ENCODE measurements around the gene CHKA. TPM values are rescaled to one million over a fixed set of nuclear protein-coding genes. Genes with fewer than 3 reads are reported as not detected.
A peak's percentile ranks its signal among the peaks of the same experiment; 100 is the strongest.

Gene CHKA
- total RNA-seq, 1 donor from 2014 or later = 18.2 TPM

DNA sequence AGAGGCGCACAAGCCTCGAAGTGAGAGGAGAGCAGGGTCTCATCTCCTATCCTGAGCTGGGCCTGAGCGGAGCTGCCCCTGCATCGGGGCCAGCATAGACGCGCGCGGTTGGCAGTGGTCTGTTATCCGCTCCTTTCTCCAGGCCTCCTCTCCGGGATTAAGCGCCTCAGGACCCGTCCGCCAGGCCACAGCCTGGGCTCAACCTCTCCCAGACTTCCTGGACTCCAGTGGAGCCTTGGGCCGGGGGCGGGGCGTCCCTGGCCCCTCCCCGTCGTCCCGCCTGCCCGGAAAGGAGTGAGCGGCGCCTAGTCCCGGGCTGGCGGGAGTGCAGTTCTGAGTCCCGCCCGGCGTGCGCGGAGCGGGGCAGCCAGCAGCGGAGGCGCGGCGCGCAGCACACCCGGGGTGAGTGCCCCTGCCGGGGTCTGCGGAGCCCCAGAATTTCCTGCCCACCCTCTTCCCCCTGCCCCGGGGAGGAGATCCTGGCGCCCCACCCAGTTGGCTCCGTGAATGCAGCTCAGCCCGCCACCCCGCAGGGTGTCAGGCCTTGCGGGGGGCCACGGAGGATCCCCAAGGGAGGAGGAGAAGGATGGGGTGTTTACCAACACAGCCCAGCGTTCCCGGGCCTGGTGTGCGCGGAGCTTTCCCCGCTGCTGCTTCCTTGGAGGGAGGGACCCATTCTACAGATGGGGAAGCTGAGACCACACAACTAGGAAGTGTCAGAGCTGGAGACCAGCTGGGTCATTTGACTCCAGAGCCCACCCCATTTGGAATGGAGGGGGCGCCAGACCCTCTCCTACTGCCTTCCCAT, 82.3 kb downstream of the CHKA start, which contains the start of gene TCIRG1:
Gene TCIRG1 (plus strand): TSS at position 308 of the 808 bp plus-strand sequence. CDS start 2,247 bp downstream, outside the sequence.
- intact Hi-C loops (cut with DNase I) = no loop called here
- TF ChIP-seq, protein P1, sequence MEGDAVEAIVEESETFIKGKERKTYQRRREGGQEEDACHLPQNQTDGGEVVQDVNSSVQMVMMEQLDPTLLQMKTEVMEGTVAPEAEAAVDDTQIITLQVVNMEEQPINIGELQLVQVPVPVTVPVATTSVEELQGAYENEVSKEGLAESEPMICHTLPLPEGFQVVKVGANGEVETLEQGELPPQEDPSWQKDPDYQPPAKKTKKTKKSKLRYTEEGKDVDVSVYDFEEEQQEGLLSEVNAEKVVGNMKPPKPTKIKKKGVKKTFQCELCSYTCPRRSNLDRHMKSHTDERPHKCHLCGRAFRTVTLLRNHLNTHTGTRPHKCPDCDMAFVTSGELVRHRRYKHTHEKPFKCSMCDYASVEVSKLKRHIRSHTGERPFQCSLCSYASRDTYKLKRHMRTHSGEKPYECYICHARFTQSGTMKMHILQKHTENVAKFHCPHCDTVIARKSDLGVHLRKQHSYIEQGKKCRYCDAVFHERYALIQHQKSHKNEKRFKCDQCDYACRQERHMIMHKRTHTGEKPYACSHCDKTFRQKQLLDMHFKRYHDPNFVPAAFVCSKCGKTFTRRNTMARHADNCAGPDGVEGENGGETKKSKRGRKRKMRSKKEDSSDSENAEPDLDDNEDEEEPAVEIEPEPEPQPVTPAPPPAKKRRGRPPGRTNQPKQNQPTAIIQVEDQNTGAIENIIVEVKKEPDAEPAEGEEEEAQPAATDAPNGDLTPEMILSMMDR (IDR thresholded peaks at IDR 0.05) = peak in 1 of 3 experiments; percentile 42
- TF ChIP-seq POLR2AphosphoS5 (IDR thresholded peaks at IDR 0.05; ENCODE audit: insufficient read depth in 1 of 2, low read depth in 1 of 2) (peak; percentile 46 to 98), POLR2A (IDR thresholded peaks at IDR 0.05) (peak; percentile 86 to 96)
- Histone ChIP-seq H3K9me3 (no peaks in the 10 kb centered on the region), H3K36me3 (peaks cover 0 to 6% of the 10 kb centered on the region in 2 donors), H3K4me1 (peaks cover 69% of the 10 kb centered on the region), H3K27ac (peak within 1 kb of the TSS; percentile 96), H3K4me3 (peak within 1 kb of the TSS; percentile 84 to 90), H3K27me3 (no peaks in the 10 kb centered on the region)
- no peak for DNase-seq (ENCODE audit: extremely low spot score in 2 of 2)

DNA sequence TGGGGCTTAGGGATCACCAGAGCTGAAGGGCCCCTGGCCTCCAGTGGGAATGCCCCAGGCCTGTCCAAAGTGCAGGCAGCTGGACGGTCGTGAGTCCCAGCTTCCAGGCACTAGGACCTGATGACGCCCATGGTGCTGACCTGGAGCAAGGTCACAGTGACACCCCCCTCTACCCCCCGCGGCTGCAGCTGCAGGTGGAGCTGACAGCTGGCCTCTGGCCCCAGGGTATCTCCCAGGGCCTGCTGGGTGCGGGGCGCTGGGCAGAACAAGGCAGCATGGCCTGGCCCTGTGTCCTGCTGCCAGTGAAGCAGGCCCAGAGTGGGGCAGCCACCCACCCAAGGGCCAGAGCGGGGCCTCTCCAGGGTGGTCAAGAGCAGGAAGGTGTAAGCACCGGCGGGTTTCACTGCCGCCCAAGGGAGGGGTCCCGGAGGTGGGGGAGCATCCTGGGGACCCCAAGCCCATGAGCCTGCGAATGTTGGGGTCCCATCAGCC, 82.9 kb downstream of the CHKA start:
- H3K4me1 ChIP-seq = peaks cover 64% of the 10 kb centered on the region
- TF ChIP-seq, protein P1 (IDR thresholded peaks at IDR 0.05) = no peak
- no peak for DNase-seq (ENCODE audit: extremely low spot score in 2 of 2)
- peak overlapping the region; percentile 84 to 90 for H3K4me3 ChIP-seq
- no peaks in the 10 kb centered on the region for H3K27me3 ChIP-seq
- H3K9me3 ChIP-seq = no peaks in the 10 kb centered on the region
- intact Hi-C loops (cut with DNase I) = no loop called here
- H3K27ac ChIP-seq = peak overlapping the region; percentile 96
- peaks cover 0 to 12% of the 10 kb centered on the region in 2 donors for H3K36me3 ChIP-seq

DNA sequence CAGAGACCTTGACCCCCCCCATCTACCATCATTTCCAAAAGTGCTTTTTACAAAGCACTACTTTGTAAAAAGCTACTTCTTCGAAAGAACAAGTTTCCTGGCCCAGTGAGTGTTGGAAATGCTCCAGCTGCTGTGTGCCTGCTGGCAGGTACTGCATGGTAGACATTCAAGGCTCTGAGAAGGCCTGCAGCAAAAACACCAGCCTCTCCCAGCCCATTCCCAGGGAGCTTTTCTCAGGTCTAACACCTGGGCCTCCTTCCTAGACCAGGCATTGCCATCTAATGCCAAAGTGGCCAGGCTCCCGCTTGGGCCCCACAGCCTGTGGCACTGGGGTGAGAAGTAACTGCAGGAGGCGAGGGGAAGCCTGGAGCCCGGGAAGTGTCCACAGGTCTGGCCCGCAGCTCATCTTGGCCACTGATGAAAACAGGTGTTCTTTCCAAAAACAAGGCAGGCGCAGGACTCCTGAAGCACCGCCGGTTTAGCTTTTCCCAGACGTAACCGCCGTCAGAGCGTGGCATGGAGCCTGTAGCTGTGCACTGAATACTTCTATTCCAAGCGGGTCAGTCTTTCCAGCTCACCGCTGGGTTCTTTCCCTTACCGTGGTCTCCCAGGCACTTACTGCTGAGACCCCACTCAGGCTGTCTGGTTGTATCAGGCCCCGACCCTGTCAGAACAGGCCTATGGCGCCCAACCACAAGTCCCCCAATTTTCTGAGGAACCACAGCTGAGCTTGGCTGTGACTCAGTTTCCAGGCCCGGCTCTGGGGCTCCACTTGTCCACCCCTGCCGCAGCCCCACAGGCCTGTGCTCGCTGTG, 83.6 kb downstream of the CHKA start:
- peak overlapping the region; percentile 96 for H3K27ac ChIP-seq
- intact Hi-C loops (cut with DNase I) = no loop called here
- H3K4me3 ChIP-seq = peak overlapping the region in 1 of 2 donors; percentile 90
- DNase-seq (ENCODE audit: extremely low spot score in 2 of 2) = no peak
- peaks cover 0 to 17% of the 10 kb centered on the region in 2 donors for H3K36me3 ChIP-seq
- no peaks in the 10 kb centered on the region for H3K9me3 ChIP-seq
- H3K27me3 ChIP-seq = no peaks in the 10 kb centered on the region
- peaks cover 57% of the 10 kb centered on the region for H3K4me1 ChIP-seq
- TF ChIP-seq, protein P1 (IDR thresholded peaks at IDR 0.05) = no peak
- TF ChIP-seq POLR2A (IDR thresholded peaks at IDR 0.05) = no peak
- no peak for TF ChIP-seq POLR2AphosphoS5 (IDR thresholded peaks at IDR 0.05; ENCODE audit: insufficient read depth in 1 of 2, low read depth in 1 of 2)

DNA sequence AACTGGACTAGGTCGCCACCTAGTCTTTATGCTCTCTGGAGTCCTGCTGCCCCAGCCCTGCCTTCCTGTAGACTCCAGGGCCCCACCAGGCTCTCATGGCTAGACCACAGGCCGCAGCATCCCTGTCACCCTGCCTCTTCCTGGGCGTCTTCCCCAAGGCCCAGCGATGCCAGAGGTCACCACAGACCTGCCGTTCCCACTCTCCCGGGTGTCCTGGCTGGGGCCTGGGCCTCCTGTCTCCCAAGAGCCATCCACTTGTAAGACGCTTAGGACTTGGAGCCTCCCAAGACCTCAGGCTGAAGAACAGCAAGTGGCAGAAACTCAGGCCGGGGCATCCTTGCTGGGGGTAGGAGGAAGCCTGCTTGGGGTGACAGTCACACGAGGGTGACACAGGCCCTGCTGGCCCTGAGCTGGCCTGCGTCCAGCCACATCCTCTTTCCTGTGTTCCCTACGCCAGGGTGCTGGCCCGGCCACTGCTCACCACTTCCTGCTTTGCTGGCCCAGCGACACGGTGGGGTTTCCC, 84.4 kb downstream of the CHKA start:
- no peak overlapping the region for H3K4me3 ChIP-seq
- intact Hi-C loops (cut with DNase I) = no loop called here
- peaks cover 0 to 17% of the 10 kb centered on the region in 2 donors for H3K36me3 ChIP-seq
- H3K27ac ChIP-seq = peak overlapping the region; percentile 96
- no peaks in the 10 kb centered on the region for H3K27me3 ChIP-seq
- TF ChIP-seq, protein P1 (IDR thresholded peaks at IDR 0.05) = no peak
- TF ChIP-seq POLR2AphosphoS5 (IDR thresholded peaks at IDR 0.05; ENCODE audit: insufficient read depth in 1 of 2, low read depth in 1 of 2) (no peak), POLR2A (IDR thresholded peaks at IDR 0.05) (no peak)
- H3K4me1 ChIP-seq = peaks cover 54% of the 10 kb centered on the region
- no peak for DNase-seq (ENCODE audit: extremely low spot score in 2 of 2)
- no peaks in the 10 kb centered on the region for H3K9me3 ChIP-seq

Data from vagina (tissue), 2 donors.